Stomach (tissue), 9 donors: Measurements from ENCODE around the gene BLOC1S6. TPM values are rescaled to one million over a fixed set of nuclear protein-coding genes. Genes with fewer than 3 reads are reported as not detected.

Source experiments
- DNase-seq, 2 donors: peaks; one replicate each; pipeline versions ENCODE4 v3.0.0 to v3.0.0-alpha.2; 2013 to 2019
- H3K27ac ChIP-seq, 5 donors: fragments of 200-600 bp in 4 of 5; sonication (generic) in 4 of 5; one replicate each; pipeline ENCODE4 v1.5.1; 2013 to 2019; ENCODE audit warnings: mild to moderate bottlenecking in 1 of 5, moderate library complexity in 1 of 5
- H3K27me3 ChIP-seq, 3 donors: fragments of 200-600 bp; sonication (generic); one replicate each; pipeline ENCODE4 v1.5.1; 2017 to 2019; ENCODE audit warnings: mixed run types in 1 of 3
- H3K36me3 ChIP-seq, 4 donors: fragments of 200-600 bp; sonication (generic); 1 replicate in 3 of 4; 2 replicates in 1 of 4; pipeline ENCODE4 v1.5.1; 2016 to 2019
- H3K4me1 ChIP-seq, 4 donors: fragments of 200-600 bp; sonication (generic); one replicate each; pipeline ENCODE4 v1.5.1; 2016 to 2019
- H3K4me3 ChIP-seq, 4 donors: fragments of 200-600 bp; sonication (generic) in 3 of 4; one replicate each; pipeline ENCODE4 v1.5.1; 2016 to 2019; ENCODE audit warnings: mild to moderate bottlenecking in 1 of 4
- H3K9me3 ChIP-seq, 4 donors: fragments of 200-600 bp; sonication (generic); one replicate each; pipeline ENCODE4 v1.5.1; 2016 to 2019
- CTCF ChIP-seq, 7 experiments: fragments of 450-650 bp in 4 of 7; fragments of 200-600 bp in 3 of 7; sonication (generic) in 3 of 7; IDR thresholded peaks; one replicate each; pipeline ENCODE4 v1.5.1; 2016 to 2019; ENCODE audit warnings: antibody characterized with exemption in 7 of 7, control low read depth in 2 of 7, mild to moderate bottlenecking in 1 of 7
- EP300 ChIP-seq: sonication (generic); formaldehyde crosslinking; IDR thresholded peaks from one replicate; pipeline ENCODE4 v1.6.1; 2017; ENCODE audit warnings: antibody characterized with exemption
- POLR2A ChIP-seq, 4 donors: fragments of 450-650 bp; IDR thresholded peaks; one replicate each; pipeline ENCODE4 v1.6.1; 2016; ENCODE audit warnings: antibody characterized with exemption in 4 of 4, control low read depth in 2 of 4, mild to moderate bottlenecking in 1 of 4, moderate library complexity in 1 of 4
- POLR2AphosphoS5 ChIP-seq, 3 donors: sonication (generic); formaldehyde crosslinking; IDR thresholded peaks; one replicate each; pipeline ENCODE4 v1.6.1; 2016; ENCODE audit warnings: antibody characterized with exemption in 3 of 3
- WGBS, 5 donors: extraction: QIAGEN DNeasy Blood & Tissue Kit in 3 of 5; methylation state at CpG; one replicate each; pipeline versions ENCODE4 v1.1.5 to v1.1.7; 2013 to 2018; 5-methylcytosine and 5-hydroxymethylcytosine counted together
- intact Hi-C: fragments of 100-400 bp; cut with DNase I; formaldehyde crosslinking; loops from one replicate; pipeline ENCODE4 v1.15.1; 2023; ENCODE audit warnings: low total_unique reads
- polyA plus RNA-seq, 3 donors: library from polyadenylated mRNA; stranded (reverse); fragments of 200-250 nt; gene quantifications; one replicate each; pipeline ENCODE4 v1.2.3, GENCODE V29; 2013
- total RNA-seq, 5 donors: library from RNA; depleted of rRNA; stranded (reverse); fragments of >200 nt; gene quantifications; one replicate each; pipeline versions ENCODE4 v1.1.0 to v1.2.3, GENCODE V29; 2014 to 2016
- donor health status: healthy with polysubstance abuse.
- donor health status: Bipolar disorder and iron deficiency.
- donor health status: healthy.

Gene BLOC1S6
- total and polyA plus RNA-seq, 8 donors = 7.6 to 74.5 (median 26.3) TPM

GRCh38 chr15:45572617-45573016, 14.6 kb upstream of the BLOC1S6 start:
- H3K27ac ChIP-seq = no peak overlapping the region
- no peak for TF ChIP-seq POLR2A (IDR thresholded peaks at IDR 0.05)
- no peak for TF ChIP-seq CTCF (IDR thresholded peaks at IDR 0.05)
- TF ChIP-seq EP300 = no peak
- no peak for TF ChIP-seq POLR2AphosphoS5 (IDR thresholded peaks at IDR 0.05)

GRCh38 chr15:45573961-45574629, 13.1 kb upstream of the BLOC1S6 start:
- peak in 1 of 2 donors; percentile 8 for DNase-seq
- intact Hi-C loops = no loop called here

More at GRCh38 chr15:45572617-45573016, 14.6 kb upstream of the BLOC1S6 start:
- peaks cover 0 to 9% (median 0%) of the 10 kb centered on the region in 3 donors for H3K27me3 ChIP-seq
- H3K9me3 ChIP-seq = peaks cover 0 to 9% (median 0%) of the 10 kb centered on the region in 4 donors
- no peak for DNase-seq
- H3K4me1 ChIP-seq = no peaks in the 10 kb centered on the region
- 56 to 80% (median 75%) methylated on average over 3 of the region's 3 CpGs for WGBS, 5 donors
- H3K36me3 ChIP-seq = no peaks in the 10 kb centered on the region
- no peak overlapping the region for H3K4me3 ChIP-seq
- intact Hi-C loops = no loop called here

GRCh38 chr15:45581919-45582318, 5.3 kb upstream of the BLOC1S6 start:
- Histone ChIP-seq H3K36me3 (no peaks in the 10 kb centered on the region), H3K4me1 (peaks cover 7 to 15% (median 11%) of the 10 kb centered on the region in 4 donors), H3K4me3 (no peak overlapping the region), H3K27ac (no peak overlapping the region), H3K9me3 (no peaks in the 10 kb centered on the region), H3K27me3 (no peaks in the 10 kb centered on the region)
- intact Hi-C loops = no loop called here
- 93 to 98% (median 96%) methylated on average over 2 of the region's 2 CpGs for WGBS, 5 donors
- TF ChIP-seq POLR2A (IDR thresholded peaks at IDR 0.05) (no peak), POLR2AphosphoS5 (IDR thresholded peaks at IDR 0.05) (no peak), CTCF (IDR thresholded peaks at IDR 0.05) (no peak), EP300 (no peak)
- DNase-seq = no peak

More at GRCh38 chr15:45573961-45574629, 13.1 kb upstream of the BLOC1S6 start:
- Histone ChIP-seq H3K4me3 (no peak overlapping the region), H3K27me3 (peaks cover 0 to 9% (median 0%) of the 10 kb centered on the region in 3 donors), H3K4me1 (no peaks in the 10 kb centered on the region), H3K9me3 (peaks cover 0 to 9% (median 0%) of the 10 kb centered on the region in 4 donors), H3K36me3 (no peaks in the 10 kb centered on the region), H3K27ac (no peak overlapping the region)
- TF ChIP-seq POLR2AphosphoS5 (IDR thresholded peaks at IDR 0.05) (no peak), CTCF (IDR thresholded peaks at IDR 0.05) (no peak), EP300 (no peak), POLR2A (IDR thresholded peaks at IDR 0.05) (no peak)
- 57 to 77% (median 74%) methylated on average over 7 of the region's 7 CpGs for WGBS, 5 donors

GRCh38 chr15:45583731-45584639, 3.2 kb upstream of the BLOC1S6 start:
- intact Hi-C loops = no loop called here
- Histone ChIP-seq H3K9me3 (no peaks in the 10 kb centered on the region), H3K27me3 (no peaks in the 10 kb centered on the region), H3K4me1 (peaks cover 19 to 27% (median 23%) of the 10 kb centered on the region in 4 donors), H3K4me3 (no peak overlapping the region), H3K27ac (no peak overlapping the region), H3K36me3 (no peaks in the 10 kb centered on the region)
- 79 to 87% (median 85%) methylated on average over 11 of the region's 11 CpGs for WGBS, 5 donors
- TF ChIP-seq POLR2A (IDR thresholded peaks at IDR 0.05) (no peak), POLR2AphosphoS5 (IDR thresholded peaks at IDR 0.05) (no peak), EP300 (no peak), CTCF (IDR thresholded peaks at IDR 0.05) (no peak)
- DNase-seq = no peak
